ENCODE measurements around the gene ETHE1.

- TF ChIP-seq POLR2A (IDR thresholded peaks at IDR 0.05; ENCODE audit: low read length) (no peak), GATA1 (IDR thresholded peaks at IDR 0.05; ENCODE audit: low read depth, low read length) (no peak)
Observed at GRCh38 chr19:43479961-43480561, 46.9 kb downstream of the ETHE1 start.
